A172 (cell line): Measurements from ENCODE around the gene DUSP23. TPM values are rescaled to one million over a fixed set of nuclear protein-coding genes. Genes with fewer than 3 reads are reported as not detected.

Experiments used
- DNase-seq: peaks from one replicate; pipeline ENCODE4 v3.0.0-alpha.2; 2015; ENCODE audit warnings: low spot score
- total RNA-seq: library from RNA; depleted of rRNA; stranded (reverse); fragments of >200 nt; shearing (Covaris generic); gene quantifications from 2 replicates; pipeline ENCODE4 v1.2.3, GENCODE V29; 2014; rRNA removed

Gene DUSP23
- 123 and 142 TPM in 2 replicates for total RNA-seq

- DNase-seq = peak; percentile 100
These were observed at the start of gene DUSP23 for GRCh38 chr1:159780583-159781582. Gene DUSP23 (plus strand): TSS chr1:159780962. CDS start chr1:159781101, 139 bp downstream.

- no peak for DNase-seq
These were observed 43.4 kb upstream of the DUSP23 start for GRCh38 chr1:159737238-159737916.

- no peak for DNase-seq
These were observed 36.9 kb upstream of the DUSP23 start for GRCh38 chr1:159743651-159744410.

- DNase-seq = no peak
These were observed 34.1 kb upstream of the DUSP23 start for GRCh38 chr1:159746666-159747065.

- DNase-seq = no peak
These were observed 32.4 kb upstream of the DUSP23 start for GRCh38 chr1:159748370-159748769.

GRCh38 chr1:159749630-159750029 is 31.1 kb upstream of the DUSP23 start:
- DNase-seq = no peak

GRCh38 chr1:159750621-159751020 is 30.1 kb upstream of the DUSP23 start:
- no peak for DNase-seq

GRCh38 chr1:159751031-159751430 is 29.7 kb upstream of the DUSP23 start:
- no peak for DNase-seq

- DNase-seq = peak; percentile 28
These were observed 28.6 kb upstream of the DUSP23 start for GRCh38 chr1:159752135-159752580.

GRCh38 chr1:159753386-159753785 is 27.4 kb upstream of the DUSP23 start:
- no peak for DNase-seq

GRCh38 chr1:159755451-159756007 is 25.2 kb upstream of the DUSP23 start:
- DNase-seq = no peak

GRCh38 chr1:159756397-159756796 is 24.4 kb upstream of the DUSP23 start:
- no peak for DNase-seq

- DNase-seq = no peak
These were observed 17.1 kb upstream of the DUSP23 start for GRCh38 chr1:159763686-159764085.

- no peak for DNase-seq
These were observed 15.0 kb upstream of the DUSP23 start for GRCh38 chr1:159765806-159766205.

GRCh38 chr1:159771127-159771895 is 9.5 kb upstream of the DUSP23 start:
- no peak for DNase-seq

GRCh38 chr1:159774465-159774864 is 6.3 kb upstream of the DUSP23 start:
- DNase-seq = no peak

- DNase-seq = peak; percentile 48
These were observed 5.0 kb upstream of the DUSP23 start for GRCh38 chr1:159775716-159776115.

GRCh38 chr1:159778266-159778665 is 2.5 kb upstream of the DUSP23 start:
- DNase-seq = no peak

GRCh38 chr1:159779403-159779851 is 1.3 kb upstream of the DUSP23 start:
- DNase-seq = peak; percentile 66

- no peak for DNase-seq
These were observed 1.2 kb downstream of the DUSP23 start for GRCh38 chr1:159781992-159782391.

- DNase-seq = no peak
These were observed 3.0 kb downstream of the DUSP23 start for GRCh38 chr1:159783724-159784123.
